Activated effector memory CD4-positive, alpha-beta T cell treated with anti-CD3 and anti-CD28 coated beads, Interleukin-2, amount 50 U/mL, for 16 hours (primary cell): ENCODE results near the gene OBSCN.

ENCODE experiments used
- DNase-seq: peaks from one replicate; pipeline ENCODE4 v3.0.0-alpha.2; 2020

Gene OBSCN

DNA sequence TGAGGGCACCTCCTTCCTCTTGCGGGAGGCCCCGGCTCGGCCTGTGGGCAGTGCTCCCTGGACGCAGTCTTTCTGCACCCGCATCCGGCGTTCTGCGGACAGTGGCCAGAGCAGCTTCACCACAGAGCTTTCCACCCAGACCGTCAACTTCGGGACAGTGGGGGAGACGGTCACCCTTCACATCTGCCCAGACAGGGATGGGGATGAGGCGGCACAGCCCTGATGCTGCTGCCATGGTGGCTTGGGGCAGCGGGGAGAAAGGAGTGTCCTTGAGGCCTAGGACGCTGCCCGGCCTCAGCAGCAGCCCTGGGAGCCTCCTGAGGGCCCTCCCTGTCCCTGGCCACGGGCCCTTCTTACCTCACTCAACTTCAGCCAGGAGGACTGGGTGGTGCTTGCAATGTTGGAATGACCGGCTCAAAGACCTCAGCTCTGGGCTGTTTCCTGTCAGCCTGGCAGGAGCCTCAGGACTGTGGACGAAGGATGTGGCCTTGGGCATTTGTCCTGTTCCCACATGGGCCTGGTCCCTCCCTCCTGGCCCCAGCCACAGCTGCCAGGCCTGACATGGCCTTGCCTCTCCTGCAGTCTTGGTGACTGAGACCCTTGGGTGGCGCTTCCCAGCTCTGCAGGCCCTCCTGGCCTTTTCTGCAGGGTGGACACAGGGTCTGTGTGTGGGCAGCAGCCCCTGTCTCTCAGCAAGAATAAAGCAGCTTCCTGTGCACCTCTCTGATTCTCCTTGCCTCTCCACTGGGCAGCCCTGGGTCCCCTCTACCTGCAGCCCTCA, 152.9 kb downstream of the OBSCN start:
- no peak for DNase-seq

DNA sequence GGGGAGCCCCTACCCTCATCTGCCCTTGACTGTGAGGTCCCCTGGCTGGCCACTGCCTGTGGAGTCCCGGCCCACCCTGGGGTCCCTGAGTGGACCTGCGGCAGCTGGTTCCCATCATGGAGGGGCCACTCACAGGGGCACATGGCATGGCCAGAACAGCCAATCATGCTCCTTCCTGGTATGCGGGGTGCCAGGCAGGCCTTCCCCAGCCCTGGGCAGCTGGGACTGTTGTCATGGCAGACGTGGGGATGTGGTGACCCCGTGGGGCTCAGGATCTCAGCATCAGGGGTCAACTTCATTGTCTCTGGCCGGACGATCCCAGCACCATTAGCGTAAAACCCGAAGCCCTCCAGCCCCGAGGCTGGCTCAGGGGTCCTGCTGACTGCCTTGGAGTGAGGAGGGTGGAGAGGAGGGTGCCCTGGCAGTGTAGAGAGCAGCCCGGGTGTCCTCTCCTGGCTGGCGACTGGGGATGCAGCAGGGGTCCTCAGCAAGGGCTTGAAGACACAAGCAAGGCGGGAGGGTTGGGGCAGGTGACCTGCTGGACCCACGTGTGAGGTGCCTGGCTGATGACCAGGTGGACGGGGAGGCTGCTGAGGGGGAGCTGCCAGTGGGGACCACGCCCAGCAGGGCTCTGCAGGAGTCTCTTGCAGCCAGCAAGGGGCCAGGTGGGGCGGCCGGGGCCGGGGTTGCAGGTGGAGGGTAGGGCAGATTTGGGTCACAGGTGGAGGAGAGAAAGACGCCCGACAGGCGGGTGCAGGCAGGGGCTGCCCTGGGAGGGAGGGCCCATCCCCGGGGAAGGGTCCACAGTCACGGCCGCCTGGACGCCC, 153.7 kb downstream of the OBSCN start:
- DNase-seq: no peak

DNA sequence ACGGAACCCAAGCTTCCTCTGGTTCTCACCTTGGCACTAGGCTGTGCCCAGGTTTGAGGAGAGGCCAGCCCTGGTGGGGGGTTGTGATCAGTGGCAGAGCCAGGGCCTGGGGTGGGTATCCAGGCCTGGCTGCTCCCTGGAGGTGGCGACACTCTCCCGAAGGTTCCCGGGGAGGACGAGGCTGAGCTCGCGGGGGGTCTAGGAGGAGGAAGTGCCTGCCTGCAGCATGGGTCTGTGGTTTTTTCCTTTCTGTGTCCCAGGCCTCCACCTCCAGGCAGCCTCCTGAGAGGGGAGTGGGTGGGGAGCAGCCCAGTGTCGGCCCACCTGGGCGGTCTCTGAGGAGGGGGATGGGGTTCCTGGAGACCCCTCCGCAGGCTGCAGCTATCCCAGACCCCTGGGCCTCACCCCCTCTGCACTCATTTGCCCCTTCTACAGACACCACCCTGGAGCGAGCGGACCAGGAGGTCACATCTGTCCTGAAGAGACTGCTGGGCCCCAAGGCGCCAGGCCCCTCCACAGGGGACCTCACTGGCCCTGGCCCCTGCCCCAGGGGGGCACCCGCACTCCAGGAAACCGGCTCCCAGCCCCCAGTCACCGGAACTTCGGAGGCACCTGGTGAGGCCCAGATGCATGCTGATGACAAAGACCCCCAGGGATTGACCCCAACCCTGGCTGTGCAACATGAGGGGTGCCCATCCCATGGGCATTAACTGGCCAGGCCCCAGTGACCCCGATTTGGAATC, 154.5 kb downstream of the OBSCN start:
- no peak for DNase-seq

DNA sequence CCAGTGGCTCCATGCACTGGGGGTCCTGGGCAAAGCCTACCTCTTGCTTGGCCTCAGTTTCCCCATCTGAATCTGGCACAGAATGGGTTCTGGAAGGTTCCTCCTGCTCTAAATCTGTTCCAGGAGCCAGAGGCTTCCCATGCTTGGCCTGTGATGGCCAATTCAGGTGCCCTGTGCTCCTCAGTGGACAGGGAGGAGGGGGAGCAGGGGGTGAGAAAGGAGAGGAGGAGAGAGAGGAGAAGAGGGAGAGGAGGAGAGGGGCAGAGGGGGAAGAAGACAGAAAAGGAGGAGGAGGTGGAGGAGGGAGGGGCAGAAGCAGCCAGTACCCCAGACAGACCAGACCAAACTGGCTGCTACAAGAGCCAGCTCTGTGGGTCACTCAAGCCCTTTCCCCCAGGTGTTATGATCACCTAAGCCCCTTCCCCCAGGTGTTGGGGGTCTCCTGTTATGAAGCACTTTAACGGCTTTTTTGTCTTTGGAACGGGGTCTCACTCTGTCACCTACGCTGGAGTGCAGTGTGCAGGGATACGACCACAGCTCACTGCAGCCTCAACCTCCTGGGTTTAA, 155.1 kb downstream of the OBSCN start:
- DNase-seq: no peak

DNA sequence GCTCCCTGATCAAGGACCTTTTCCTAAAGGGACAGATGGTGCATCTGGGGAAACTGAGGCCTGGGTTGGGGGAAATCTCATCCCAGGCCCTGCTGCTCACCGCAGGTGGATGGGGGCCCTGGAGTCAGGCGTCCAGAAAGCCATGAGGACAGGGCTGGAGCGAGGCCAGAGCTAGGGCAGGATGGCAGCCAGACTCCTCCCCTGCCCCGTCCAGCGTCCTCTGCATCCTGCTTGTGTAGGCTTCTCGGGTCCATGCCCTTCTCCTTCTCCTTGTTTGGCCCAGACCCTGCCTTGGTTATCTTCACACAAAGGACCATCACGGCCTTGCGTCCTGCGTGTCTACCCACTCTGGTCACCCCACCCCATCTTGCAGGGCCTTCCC, 155.8 kb downstream of the OBSCN start:
- DNase-seq: no peak

DNA sequence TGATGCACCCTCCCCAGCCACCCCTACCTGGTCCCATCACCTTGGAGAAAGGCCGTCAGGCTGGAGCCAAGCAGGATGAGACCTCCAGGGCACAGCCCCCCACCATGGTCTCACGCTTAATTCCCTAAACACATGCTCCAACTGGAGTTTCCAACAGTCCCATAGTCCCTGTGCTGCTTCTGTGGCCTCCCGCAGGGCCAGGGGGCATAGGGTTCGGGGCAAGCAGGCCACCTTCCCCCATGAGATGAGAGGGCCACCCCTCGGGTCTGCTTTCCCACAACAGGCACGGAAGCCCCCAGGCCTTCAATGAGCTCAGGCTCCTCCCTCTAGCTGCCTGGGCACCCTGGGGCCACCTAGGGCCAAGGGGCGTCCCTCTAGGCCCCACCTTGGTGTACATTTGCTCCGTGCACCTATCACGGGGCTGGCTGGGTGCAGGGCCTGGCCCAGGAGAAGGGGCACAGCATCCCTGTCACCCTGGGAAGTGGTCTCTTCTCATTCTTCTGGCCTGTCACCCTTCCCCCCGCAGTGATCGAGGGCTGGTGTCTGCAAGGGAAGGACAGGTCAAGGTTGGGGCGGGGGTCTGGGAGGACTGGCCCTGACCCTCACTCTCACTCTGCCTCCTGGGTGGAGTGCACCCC, 156.3 kb downstream of the OBSCN start:
- DNase-seq: peak; percentile 57

DNA sequence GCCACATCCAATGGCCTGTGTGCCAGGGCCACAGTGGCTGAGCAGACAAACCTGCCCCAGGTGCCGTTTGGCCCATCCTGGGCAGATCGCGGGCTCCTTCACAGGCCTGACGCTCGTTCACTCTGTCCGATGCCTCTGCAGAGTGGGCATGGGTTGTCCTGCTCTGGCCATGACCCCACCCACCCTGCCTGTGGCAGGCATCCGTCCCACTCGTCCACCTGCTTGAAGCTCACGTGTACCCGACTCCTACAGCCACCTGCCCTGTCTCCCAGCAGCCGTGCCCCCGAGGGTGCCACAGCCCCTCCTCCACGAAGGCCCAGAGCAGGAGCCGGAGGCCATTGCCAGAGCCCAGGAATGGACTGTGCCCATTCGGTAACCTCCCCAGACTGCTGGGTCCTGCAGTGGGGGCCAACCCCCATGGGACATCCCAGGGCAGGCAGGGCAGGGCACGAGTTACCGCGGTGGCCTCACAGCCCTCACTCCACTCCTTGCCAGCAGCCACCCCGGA, 156.9 kb downstream of the OBSCN start:
- DNase-seq: peak; percentile 47

DNA sequence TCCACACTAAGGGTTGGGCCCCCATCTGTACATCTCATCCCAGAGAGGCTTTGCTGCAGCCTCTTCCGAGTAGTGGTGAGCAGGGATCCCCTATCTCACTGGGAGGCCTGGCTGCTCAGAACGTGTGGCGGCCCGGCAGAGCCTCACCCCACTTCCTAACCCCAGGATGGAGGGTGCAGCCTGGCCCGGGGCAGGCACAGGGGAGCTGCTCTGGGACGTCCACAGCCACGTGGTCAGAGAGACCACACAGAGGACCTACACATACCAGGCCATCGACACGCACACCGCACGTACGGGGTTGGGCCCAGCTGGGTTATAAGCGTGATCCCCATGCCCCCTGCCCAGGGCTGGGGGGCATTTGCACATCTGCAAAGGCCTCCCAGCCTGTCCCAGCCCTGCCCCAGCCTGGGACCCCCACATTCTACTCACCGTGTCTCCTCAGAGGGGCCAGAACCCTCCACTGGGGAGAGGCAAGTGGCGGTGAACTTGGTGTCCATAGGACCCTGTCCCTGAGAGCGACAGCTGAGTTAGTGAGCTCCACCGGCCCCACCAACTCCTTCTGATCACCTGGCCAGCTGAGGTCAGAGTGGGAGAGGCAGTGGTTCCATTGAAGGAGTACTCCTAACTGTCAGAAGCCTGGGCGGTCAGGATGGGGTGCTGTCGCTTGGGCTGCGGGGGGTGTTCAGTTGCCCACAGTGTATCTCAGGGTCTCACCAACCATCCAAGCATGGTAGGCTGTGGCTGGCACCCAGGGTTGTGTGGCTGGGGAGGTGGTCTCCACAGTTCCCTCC, 157.6 kb downstream of the OBSCN start:
- DNase-seq: peak; percentile 58

DNA sequence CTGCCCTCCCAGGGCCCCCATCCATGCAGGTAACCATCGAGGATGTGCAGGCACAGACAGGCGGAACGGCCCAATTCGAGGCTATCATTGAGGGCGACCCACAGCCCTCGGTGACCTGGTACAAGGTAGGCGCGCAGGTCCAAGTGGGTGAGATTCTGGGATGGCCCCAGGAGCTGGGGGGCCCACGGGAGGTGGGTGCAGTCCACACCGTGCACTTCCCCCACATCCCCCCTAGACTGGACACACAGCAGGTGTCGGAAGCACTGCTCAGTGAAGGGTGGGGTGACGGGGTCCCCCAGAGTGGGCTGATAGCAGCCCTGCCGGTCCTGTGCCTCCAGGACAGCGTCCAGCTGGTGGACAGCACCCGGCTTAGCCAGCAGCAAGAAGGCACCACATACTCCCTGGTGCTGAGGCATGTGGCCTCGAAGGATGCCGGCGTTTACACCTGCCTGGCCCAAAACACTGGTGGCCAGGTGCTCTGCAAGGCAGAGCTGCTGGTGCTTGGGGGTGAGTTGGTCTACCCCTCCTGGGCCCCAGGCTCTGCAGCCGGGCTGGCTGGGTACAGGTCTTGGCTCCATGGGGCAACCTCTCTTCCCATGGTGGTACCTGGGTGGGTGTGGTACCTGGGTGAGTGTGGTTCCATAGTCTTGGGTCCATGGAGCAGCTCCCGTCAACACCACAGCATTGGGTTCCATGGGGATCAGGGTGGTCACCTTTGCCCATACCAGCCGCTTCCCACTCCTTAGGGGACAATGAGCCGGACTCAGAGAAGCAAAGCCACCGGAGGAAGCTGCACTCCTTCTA, 158.4 kb downstream of the OBSCN start:
- no peak for DNase-seq

DNA sequence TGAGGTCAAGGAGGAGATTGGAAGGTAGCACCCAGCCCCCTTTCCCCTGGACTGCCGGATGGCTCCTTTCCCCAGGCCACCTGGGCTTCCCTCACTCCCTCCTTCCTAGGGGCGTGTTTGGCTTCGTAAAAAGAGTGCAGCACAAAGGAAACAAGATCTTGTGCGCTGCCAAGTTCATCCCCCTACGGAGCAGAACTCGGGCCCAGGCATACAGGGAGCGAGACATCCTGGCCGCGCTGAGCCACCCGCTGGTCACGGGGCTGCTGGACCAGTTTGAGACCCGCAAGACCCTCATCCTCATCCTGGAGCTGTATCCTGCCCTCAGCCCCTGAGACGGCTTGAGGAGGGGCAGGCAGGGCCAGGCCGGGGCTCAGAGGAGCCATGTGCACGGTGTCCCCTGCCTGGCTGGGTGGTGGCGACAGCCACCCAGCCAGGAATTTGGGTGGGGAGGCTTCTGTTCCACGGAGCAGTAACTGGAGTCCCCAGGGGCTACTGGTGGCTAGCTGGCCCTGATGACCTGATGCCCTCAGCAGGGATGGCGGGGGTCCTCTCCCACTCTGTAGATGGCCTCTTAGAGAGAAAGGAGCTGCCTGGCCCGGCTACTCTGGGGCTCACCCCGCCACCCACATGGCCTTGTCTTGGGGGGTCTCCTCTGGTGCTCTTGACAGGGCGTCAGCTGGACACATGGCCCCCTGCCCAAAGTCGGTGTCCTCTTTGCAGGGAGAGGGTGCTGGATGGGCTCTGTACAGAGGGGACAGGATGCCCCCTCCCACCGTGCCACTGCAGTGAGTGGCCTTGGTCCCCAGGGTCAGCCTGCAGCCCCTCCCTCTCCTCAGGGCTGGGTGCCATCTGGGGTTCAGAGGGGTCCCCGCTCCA, 159.3 kb downstream of the OBSCN start:
- DNase-seq: peak; percentile 52

DNA sequence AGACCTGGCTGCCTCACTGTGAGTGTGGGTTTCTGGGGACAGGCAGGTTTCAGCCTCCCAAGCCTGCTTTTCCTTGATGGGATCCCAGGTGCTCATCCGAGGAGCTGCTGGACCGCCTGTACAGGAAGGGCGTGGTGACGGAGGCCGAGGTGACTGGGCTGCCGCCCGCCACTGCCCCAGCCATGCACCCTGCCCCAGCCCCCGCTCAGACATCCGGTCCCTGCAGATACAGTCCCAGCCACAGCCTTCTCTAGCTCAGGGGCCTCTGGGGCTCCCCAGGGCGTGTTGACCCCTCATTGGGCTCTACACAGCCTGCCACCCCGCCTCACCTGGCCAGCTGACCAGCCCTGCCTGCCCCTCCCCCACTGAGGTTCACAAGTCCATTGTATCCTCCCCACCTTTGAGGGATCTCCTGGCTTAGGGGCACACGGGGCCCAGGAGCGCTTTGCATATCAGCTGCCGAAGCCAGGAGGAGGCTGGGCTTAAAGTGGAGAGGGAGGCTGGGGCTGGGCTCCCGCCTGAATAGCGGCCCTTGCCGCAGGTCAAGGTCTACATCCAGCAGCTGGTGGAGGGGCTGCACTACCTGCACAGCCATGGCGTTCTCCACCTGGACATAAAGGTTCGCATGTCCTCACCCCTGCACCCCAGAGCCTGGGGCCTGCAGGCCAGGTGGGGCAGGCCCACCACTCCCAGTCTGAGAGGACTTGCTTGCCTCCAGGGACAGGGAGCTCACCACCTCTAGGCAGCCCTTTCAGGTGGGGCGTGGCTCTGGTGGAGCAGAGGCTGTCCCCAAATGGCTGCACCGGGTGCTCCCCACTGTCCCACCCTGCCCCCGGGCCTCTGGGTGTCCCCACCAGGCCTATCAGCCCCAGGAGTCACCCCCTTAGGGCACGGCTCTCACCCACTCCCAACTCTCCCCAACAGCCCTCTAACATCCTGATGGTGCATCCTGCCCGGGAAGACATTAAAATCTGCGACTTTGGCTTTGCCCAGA, 160.3 kb downstream of the OBSCN start:
- DNase-seq: peak; percentile 60

DNA sequence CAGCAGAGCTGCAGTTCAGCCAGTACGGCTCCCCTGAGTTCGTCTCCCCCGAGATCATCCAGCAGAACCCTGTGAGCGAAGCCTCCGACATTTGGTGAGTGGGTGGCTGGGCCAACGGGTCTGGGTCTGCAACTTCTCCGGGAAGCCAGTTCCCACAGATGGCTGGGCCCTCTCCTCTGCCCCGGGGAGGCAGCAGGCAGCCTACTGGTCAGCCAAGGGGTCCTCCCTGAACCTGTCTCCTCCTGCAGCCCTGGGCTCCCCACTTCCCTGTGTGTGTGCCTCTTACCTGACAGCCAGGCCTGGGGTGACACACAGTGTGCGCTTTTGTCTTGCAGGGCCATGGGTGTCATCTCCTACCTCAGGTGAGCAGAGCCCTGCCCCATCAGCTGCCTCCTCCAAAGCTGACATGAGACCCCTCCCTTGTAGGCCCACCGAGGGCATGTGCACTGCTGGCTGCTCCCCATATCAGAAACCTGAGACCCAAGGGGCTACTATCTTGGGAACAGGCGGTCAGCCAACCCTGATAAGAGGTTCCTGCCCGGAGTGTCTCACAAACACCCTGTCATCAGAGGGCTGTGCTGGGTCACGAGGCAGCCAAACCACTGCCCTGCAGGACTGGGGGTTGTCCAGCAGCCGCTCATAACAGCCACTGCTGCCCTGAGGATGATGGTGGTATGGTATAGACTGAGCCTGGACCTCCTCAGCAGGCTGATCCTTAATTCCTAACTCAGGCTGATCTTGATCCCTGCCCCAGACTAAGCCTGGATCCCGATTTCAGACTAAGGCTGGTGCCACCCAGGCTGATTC, 161.2 kb downstream of the OBSCN start:
- DNase-seq: peak; percentile 50

DNA sequence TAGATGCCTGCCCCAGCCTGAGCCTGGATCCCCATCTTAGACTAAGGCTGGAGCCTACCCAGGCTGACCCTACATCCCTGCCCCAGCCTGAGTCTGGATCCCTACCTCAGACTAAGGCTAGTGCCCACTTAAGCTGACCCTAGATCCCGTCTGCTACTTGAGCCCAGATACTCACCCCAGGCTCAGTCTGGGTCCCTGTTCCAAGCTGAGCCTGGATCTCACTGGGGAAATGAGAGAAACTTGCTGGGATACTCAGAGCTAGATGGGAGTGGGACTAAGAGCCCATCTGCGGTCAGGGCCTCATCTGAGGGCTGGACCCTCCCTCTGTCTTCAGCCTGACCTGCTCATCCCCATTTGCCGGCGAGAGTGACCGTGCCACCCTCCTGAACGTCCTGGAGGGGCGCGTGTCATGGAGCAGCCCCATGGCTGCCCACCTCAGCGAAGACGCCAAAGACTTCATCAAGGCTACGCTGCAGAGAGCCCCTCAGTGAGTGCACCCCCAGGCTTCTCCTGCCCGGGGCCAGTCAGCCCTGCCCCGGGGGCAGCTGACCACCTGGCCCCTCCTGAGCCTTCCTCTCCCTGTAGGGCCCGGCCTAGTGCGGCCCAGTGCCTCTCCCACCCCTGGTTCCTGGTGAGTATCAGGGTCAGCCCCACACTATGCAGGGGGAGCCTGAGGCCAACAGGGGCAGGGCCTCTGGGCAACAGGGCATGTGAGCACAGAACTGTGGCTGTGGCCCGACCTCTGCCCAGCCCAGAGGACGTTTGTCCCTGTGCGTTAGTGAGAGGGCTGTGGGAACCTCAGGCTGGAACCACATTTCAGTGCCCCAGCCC, 162.0 kb downstream of the OBSCN start:
- DNase-seq: no peak

DNA sequence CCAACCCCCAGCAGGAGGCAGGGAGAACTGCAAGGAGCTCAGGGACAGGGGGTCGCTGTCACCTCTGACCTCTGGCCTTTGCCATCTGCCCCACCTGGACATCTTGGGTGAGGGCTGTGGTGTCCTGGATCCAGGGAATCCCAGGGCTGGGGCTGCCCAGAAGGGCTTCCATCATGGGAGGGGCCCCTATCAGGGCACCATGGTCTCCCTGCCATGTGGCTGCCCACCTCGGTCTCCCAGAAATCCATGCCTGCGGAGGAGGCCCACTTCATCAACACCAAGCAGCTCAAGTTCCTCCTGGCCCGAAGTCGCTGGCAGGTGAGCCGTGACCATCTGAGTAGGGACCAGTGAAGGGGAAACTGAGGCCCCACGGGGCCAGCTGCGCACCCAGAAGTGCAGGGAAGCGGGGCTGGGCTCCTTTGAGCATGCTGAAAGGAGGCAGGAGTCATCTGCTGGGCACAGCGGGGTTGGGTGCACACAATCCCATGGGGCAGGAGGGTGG, 162.6 kb downstream of the OBSCN start:
- DNase-seq: no peak

DNA sequence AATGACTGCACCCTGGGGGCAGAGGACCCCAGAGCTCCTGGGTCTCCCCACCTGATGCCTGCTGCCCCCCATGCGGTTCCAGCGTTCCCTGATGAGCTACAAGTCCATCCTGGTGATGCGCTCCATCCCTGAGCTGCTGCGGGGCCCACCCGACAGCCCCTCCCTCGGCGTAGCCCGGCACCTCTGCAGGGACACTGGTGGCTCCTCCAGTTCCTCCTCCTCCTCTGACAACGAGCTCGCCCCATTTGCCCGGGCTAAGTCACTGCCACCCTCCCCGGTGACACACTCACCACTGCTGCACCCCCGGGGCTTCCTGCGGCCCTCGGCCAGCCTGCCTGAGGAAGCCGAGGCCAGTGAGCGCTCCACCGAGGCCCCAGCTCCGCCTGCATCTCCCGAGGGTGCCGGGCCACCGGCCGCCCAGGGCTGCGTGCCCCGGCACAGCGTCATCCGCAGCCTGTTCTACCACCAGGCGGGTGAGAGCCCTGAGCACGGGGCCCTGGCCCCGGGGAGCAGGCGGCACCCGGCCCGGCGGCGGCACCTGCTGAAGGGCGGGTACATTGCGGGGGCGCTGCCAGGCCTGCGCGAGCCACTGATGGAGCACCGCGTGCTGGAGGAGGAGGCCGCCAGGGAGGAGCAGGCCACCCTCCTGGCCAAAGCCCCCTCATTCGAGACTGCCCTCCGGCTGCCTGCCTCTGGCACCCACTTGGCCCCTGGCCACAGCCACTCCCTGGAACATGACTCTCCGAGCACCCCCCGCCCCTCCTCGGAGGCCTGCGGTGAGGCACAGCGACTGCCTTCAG, 163.3 kb downstream of the OBSCN start:
- DNase-seq: no peak
